NT2/D1 (cell line): ENCODE results near the gene TCF25.
"Not testable (repeated sequence)": the region's sequence is repeated elsewhere in the genome, so short reads cannot be mapped to it uniquely, and the experiment has no call there.

Source experiments
- DNase-seq: peaks from one replicate; pipeline ENCODE4 v3.0.0-alpha.2; 2011; ENCODE audit warnings: low read depth, low spot score
- H3K27me3 ChIP-seq: 2 replicates; pipeline ENCODE4 v1.6.0; 2011; ENCODE audit warnings: mild to moderate bottlenecking; ENCODE audit not compliant: insufficient read length, insufficient read depth
- H3K36me3 ChIP-seq: 2 replicates; pipeline ENCODE4 v1.6.1; 2011; ENCODE audit warnings: mild to moderate bottlenecking, low read length, mixed read lengths; ENCODE audit not compliant: insufficient read depth, insufficient read length
- H3K4me1 ChIP-seq: 2 replicates; pipeline ENCODE4 v1.5.1; 2011; ENCODE audit not compliant: insufficient read depth, insufficient read length
- H3K4me3 ChIP-seq: 2 replicates; pipeline ENCODE4 v1.5.1; 2011; ENCODE audit warnings: low read depth; ENCODE audit not compliant: insufficient read length
- H3K9ac ChIP-seq: 2 replicates; pipeline ENCODE4 v1.6.0; 2011; ENCODE audit warnings: low read depth; ENCODE audit not compliant: insufficient read length
- H3K9me3 ChIP-seq: 2 replicates; pipeline ENCODE4 v1.5.1; 2011; ENCODE audit warnings: mild to moderate bottlenecking, low read length; ENCODE audit not compliant: insufficient read depth
- SUZ12 ChIP-seq: IDR thresholded peaks from 2 replicates; pipeline ENCODE4 v1.6.1; 2011; ENCODE audit not compliant: insufficient read length, insufficient read depth; ENCODE audit errors: extremely low read depth
- YY1 ChIP-seq: IDR thresholded peaks from 2 replicates; pipeline ENCODE4 v1.6.1; 2011; ENCODE audit not compliant: insufficient read length, insufficient read depth
- ZNF274 ChIP-seq: IDR thresholded peaks from 2 replicates; pipeline ENCODE4 v1.6.1; 2011; ENCODE audit warnings: mild to moderate bottlenecking, low read depth, low read length

TCF25 gene

GRCh38 chr16:89925596-89926079, 52.2 kb downstream of the TCF25 start:
- H3K9me3 ChIP-seq = no peaks in the 10 kb centered on the region
- DNase-seq = no peak
- H3K4me1 ChIP-seq = peaks cover 16% of the 10 kb centered on the region
- peak overlapping the region; percentile 89 for H3K9ac ChIP-seq
- TF ChIP-seq SUZ12 (no peak), ZNF274 (no peak), YY1 (no peak)
- H3K36me3 ChIP-seq = peaks cover 27% of the 10 kb centered on the region
- peak overlapping the region; percentile 51 for H3K4me3 ChIP-seq
- peaks cover 7% of the 10 kb centered on the region for H3K27me3 ChIP-seq

GRCh38 chr16:89931305-89931896, 58.0 kb downstream of the TCF25 start:
- DNase-seq = no peak
- H3K27me3 ChIP-seq = no peaks in the 10 kb centered on the region
- H3K4me3 ChIP-seq = no peak overlapping the region
- TF ChIP-seq YY1 = no peak
- TF ChIP-seq SUZ12 = no peak
- TF ChIP-seq ZNF274 = no peak
- H3K9ac ChIP-seq = no peak overlapping the region
- H3K36me3 ChIP-seq = peaks cover 81% of the 10 kb centered on the region
- peaks cover 1% of the 10 kb centered on the region for H3K4me1 ChIP-seq
- no peaks in the 10 kb centered on the region for H3K9me3 ChIP-seq

DNA sequence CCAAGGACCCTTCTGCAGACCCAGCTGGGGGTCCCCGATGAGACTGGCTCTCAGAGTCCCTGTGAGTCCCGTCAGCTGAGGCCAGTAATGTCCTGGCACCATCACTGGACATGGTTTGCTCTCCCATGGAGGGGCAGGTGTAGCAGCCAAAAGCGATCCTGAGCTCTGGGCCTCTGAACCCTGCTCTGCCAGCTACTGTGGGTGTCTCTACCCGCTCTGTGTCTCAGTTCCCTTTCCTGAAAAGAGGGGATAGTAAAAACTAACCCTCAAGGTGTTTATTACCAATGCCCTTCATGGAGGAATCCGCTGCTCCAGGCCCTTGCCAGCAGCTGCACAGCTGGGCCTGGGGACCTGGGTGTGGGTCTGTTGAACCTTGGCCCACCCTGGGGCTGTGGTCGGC, 58.6 kb downstream of the TCF25 start:
- Histone ChIP-seq H3K4me3 (no peak overlapping the region), H3K27me3 (no peaks in the 10 kb centered on the region), H3K36me3 (peaks cover 87% of the 10 kb centered on the region), H3K9me3 (no peaks in the 10 kb centered on the region), H3K9ac (no peak overlapping the region), H3K4me1 (no peaks in the 10 kb centered on the region)
- DNase-seq = no peak
- no peak for TF ChIP-seq YY1
- TF ChIP-seq ZNF274 = no peak
- TF ChIP-seq SUZ12 = no peak

DNA sequence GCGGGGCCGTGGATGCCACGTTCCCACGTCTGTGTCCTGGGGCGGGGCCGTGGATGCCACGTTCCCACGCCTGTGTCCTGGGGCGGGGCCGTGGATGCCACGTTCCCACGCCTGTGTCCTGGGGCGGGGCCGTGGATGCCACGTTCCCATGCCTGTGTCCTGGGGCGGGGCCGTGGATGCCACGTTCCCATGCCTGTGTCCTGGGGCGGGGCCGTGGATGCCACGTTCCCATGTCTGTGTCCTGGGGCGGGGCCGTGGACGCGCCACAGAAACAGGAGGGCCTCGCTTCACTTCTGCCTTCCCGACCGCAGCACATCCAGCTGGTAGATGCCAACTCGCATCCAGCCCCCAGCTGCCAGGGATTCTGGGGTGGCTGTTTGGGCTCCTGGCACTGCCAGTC, 60.6 kb downstream of the TCF25 start:
- DNase-seq, H3K4me1 ChIP-seq, H3K9me3 ChIP-seq, H3K27me3 ChIP-seq, H3K4me3 ChIP-seq, H3K9ac ChIP-seq: not testable (repeated sequence)
- H3K36me3 ChIP-seq = peaks cover 74% of the 10 kb centered on the region

- H3K9ac ChIP-seq = no peak overlapping the region
- H3K9me3 ChIP-seq = no peaks in the 10 kb centered on the region
- no peak overlapping the region for H3K4me3 ChIP-seq
- no peak for TF ChIP-seq SUZ12
- no peak for TF ChIP-seq ZNF274
- no peak for TF ChIP-seq YY1
- H3K27me3 ChIP-seq = no peaks in the 10 kb centered on the region
- peaks cover 65% of the 10 kb centered on the region for H3K36me3 ChIP-seq
- no peak for DNase-seq
- H3K4me1 ChIP-seq = peaks cover 2% of the 10 kb centered on the region
Observed at GRCh38 chr16:89934611-89935553, 61.5 kb downstream of the TCF25 start.

GRCh38 chr16:89935620-89936019, 62.2 kb downstream of the TCF25 start:
- H3K36me3 ChIP-seq = peaks cover 60% of the 10 kb centered on the region
- not testable (repeated sequence) for H3K4me3 ChIP-seq, H3K27me3 ChIP-seq, H3K9ac ChIP-seq, H3K4me1 ChIP-seq, H3K9me3 ChIP-seq, DNase-seq

- Histone ChIP-seq H3K36me3 (peaks cover 58% of the 10 kb centered on the region), H3K4me1 (peaks cover 2% of the 10 kb centered on the region), H3K27me3 (no peaks in the 10 kb centered on the region), H3K9ac (no peak overlapping the region), H3K9me3 (no peaks in the 10 kb centered on the region), H3K4me3 (no peak overlapping the region)
- no peak for DNase-seq
- no peak for TF ChIP-seq ZNF274
- TF ChIP-seq YY1 = no peak
- no peak for TF ChIP-seq SUZ12
Observed at GRCh38 chr16:89936034-89936433, 62.6 kb downstream of the TCF25 start.
